SK-MEL-5 (cell line): ENCODE data around the gene STX8. TPM values are rescaled to one million over a fixed set of nuclear protein-coding genes. Genes with fewer than 3 reads are reported as not detected.
A peak's percentile ranks its signal among the peaks of the same experiment; 100 is the strongest.
"Not testable (repeated sequence)": the region's sequence is repeated elsewhere in the genome, so short reads cannot be mapped to it uniquely, and the experiment has no call there.

ENCODE experiments used
- DNase-seq: peaks from one replicate; pipeline ENCODE4 v3.0.0-alpha.2; 2016; ENCODE audit warnings: low read depth, low spot score
- in situ Hi-C: cut with HindIII; loops from 2 replicates; pipeline ENCODE4 v1.10.0; 2016; ENCODE audit warnings: low sequenced_read_pairs, high pct_unique_total_duplicates, low pct_unique_long_range_greater_than_20kb
- polyA plus RNA-seq, 2 experiments: library from polyadenylated mRNA; depleted of rRNA; stranded (reverse); fragments of >200 nt; gene quantifications; 2 replicates each; pipeline ENCODE4 v1.2.3, GENCODE V29; 2015
- total RNA-seq: library from RNA; depleted of rRNA; stranded (reverse); fragments of >200 nt; shearing (Covaris generic); gene quantifications from 2 replicates; pipeline ENCODE4 v1.2.3, GENCODE V29; 2014; rRNA removed

The STX8 gene, protein sequence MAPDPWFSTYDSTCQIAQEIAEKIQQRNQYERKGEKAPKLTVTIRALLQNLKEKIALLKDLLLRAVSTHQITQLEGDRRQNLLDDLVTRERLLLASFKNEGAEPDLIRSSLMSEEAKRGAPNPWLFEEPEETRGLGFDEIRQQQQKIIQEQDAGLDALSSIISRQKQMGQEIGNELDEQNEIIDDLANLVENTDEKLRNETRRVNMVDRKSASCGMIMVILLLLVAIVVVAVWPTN
- total RNA-seq = 128 and 138 TPM in 2 replicates
- polyA plus RNA-seq (2015; cell fraction: cytosol; rRNA removed) = 45.4 and 58.5 TPM in 2 replicates
- polyA plus RNA-seq (2015; cell fraction: nucleus; rRNA removed) = 7.9 and 22.7 TPM in 2 replicates

DNA sequence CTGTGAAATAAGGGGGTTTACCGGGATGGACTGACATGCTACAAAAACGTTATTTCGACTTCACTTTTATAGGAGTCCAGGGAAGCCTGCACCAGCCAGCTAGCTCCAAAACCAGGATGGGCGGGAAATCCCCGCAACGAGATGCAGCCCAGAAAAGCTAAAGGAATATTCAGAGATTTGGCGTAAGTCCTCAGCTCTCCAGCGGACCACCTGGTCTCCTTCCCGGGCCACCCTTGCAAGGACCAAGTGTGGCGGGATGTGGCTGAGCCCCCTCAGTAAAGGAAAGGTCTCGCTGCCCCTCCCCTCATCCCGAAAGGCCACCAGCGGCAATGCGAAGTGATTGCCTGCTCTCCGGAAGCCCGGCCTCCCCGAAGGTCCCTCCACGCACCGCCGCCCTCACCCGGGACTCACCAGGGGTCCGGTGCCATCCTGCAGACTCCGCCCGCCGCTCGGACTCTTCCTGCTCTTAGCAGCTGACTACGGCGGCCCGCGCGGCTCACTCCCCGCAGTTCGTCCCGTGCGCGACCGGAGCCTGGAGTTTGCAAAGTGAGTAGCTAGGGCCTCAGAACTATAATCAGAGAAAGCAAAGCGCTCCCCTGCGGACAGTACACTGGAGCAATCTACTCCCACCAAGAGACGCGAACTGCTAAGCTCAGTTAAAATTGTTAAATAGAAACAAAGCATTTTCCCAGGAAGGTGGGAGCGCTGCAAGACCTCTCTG lies at the start of gene STX8:
Gene STX8, minus strand, starts transcription at position 440 of the 721 bp plus-strand sequence. Its CDS starts 12 bp downstream, at position 428.
- DNase-seq = peak; percentile 87
- in situ Hi-C loops = no loop called here

DNA sequence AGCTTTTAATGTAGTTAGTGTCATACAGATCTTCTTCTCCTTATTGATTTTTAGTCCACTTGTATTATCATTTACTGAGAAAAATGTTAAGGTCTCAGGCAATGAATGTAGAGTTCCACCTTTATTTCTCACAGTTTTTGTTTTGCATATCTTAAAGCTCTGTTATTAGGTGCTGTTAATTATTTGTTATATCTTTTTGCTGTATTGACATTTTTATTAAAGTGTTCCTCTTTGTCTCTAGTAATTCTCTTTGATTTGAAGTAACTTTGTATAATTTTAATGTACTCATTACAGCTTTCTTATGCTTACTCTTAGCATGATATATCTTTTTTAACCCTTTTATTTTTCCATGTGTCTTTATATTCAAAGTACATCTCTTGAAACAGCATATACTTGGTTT lies 47.3 kb upstream of the STX8 start:
- in situ Hi-C loops = no loop called here
- DNase-seq = no peak

DNA sequence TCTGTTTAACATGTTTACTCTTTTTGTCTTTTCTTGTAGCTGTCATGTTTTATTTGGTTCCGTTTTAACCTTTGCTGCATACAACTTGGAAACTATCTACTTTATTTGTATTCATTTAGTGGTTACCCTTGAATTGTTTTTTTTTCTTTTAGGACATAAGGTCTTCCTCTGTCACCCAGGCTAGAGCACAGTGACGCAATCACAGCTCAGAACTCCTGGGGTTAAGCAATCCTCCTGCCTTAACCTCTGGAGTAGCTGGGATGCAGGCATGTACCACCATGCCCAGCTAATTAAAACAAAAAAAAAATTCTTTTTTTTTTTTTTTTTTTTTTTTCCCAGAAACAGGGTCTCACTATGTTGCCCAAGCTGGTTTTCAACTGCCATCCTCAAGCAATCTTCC lies 39.9 kb upstream of the STX8 start:
- in situ Hi-C loops = no loop called here
- no peak for DNase-seq

DNA sequence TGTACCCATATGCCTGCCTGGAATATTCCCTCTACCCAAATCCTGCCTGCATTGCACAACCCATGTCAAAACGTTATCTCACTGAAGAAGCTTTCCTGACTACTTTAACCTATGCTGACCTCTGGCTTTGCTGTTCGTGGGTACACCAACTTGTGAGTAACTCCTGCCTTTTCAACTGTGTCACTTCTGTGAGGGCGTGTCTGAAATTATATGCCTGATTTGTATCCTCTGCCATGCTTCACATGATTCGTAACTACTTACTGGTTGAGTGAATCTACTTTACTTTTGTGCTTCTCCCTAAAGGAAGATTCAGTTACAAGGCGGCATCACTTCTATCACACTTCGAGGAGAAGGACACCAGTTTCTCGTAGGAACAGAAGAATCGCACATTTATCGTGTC lies 36.4 kb upstream of the STX8 start:
- in situ Hi-C loops = no loop called here
- no peak for DNase-seq

DNA sequence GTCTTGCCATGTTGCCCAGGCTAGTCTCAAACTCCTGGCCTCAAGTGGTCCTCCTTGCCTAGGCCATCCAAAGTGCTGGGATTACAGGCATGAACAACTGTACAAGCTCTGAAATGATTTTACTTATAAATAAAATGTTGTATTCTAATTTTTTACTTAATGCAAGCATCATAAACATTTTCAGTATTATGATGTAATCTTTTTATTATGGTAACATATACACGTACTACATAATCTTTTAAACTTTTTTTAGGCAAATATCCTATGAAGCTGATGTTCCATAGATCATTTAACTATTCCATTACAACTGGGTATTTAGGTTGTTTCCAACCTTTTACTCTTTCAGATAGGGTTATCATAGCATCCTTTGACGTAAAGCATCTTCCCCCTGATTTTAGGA lies 35.9 kb upstream of the STX8 start:
- no peak for DNase-seq
- in situ Hi-C loops = no loop called here

DNA sequence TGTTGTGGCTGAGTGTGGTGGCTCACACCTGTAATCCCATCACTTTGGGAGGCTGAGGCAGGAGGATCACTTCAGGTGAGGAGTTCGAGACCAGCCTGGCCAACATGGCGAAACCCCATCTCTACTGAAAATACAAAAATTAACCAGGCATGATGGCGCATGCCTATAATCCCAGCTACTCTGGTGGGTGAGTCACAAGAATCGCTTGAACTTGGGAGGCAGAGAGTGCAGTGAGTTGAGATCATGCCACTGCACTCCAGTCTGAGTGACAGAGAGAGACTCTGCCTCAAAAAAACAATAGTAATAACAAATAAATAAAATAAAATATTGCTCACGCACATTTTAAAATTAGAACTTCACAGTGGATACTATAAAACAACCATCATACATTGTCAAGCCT lies 31.4 kb upstream of the STX8 start:
- DNase-seq, in situ Hi-C loops: not testable (repeated sequence)

DNA sequence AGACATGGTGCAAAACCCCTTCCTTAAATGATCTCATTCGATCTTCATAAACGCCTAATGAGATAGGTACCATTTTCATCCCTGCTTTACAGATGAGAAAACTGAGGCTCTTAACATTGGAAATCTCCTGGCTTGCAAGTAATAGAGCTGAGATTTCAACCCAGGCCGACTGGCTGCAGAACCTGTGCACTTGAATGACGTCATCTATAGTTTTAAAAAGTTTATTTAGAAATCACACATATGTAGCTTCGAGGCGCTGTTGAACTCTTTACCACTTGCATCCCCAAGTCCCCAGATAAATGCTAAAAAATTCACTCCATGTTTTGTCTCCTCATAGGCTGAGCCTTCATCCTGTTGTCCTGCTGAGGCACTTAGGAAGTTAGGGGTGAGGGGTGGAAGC lies 30.8 kb upstream of the STX8 start:
- in situ Hi-C loops = no loop called here
- DNase-seq = no peak

DNA sequence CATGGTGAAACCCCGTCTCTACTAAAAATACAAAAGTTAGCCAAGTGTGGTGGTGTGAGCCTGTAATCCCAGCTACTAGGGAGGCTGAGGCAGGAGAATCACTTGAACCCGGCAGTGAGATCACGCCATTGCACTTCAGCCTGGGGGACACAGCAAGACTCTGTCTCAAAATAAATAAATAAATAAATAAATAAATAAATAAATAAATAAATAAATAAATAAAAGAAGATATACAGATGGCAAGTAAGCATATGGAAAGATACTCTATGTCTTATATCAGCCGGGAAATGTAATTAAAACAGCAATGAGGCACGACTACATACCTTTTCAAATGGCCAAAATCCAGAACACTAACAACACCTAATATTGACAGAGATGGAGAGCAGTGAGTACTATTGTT lies 29.0 kb upstream of the STX8 start:
- DNase-seq, in situ Hi-C loops: not testable (repeated sequence)

DNA sequence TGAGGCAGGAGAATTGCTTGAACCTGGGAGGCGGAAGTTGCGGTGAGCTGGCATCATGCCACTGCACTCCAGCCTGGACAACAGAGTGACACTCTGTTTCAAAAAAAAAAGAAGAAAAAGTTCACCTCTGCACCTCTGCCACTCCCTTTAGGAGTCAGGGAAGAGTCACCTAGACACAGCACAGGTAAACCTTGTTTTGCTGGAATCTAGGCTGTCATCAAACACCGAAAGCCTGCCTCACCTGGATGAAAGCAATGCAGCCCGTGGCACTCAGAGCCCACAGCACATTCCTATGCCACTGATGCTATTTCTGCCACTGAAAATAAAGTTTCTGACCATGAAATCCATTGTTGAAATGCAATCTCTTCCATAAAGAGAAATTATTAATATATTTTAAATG lies 23.0 kb upstream of the STX8 start:
- no peak for DNase-seq

DNA sequence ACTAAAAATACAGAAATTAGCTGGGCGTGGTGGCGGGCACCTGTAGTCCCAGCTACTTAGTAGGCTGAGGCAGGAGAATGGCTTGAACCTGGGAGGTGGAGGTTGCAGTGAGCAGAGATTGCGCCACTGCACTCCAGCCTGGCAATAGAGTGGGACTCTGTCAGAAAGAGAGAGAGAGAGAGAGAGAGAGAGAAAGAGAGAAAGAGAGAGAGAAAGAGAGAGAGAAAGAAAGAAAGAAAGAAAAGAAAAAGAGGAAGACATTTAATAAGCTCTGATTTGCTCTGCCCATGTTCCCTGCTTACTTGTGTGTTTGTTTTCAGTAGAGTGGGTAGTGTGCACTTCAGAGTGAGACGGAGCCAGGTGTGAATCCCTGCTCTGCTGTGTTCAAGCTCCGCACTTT lies 22.0 kb upstream of the STX8 start:
- in situ Hi-C loops = not testable (repeated sequence)

More for the DNA sequence above, 23.0 kb upstream of the STX8 start:
- in situ Hi-C loops = no loop called here

DNA sequence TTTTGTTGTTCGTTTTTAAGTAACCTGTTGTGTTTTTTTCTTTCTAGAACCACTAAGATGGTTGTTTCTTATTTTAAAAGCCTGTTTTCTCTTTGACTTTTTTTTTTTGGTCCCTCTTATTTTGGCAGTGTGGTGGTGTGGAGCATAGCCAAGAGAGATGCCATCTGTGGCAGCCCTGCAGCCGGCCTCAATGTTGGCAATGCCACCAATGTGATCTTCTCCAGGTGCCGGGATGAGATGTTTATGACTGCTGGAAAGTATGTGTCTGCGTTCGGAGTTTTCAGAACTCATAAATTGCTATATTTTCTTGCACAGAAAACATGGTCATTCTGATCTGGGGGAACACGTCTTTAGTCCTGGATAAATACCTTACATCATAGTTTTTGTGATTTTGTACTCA lies 18.4 kb upstream of the STX8 start:
- in situ Hi-C loops = no loop called here
- no peak for DNase-seq

More for the DNA sequence above, 22.0 kb upstream of the STX8 start:
- DNase-seq = not testable (repeated sequence)

DNA sequence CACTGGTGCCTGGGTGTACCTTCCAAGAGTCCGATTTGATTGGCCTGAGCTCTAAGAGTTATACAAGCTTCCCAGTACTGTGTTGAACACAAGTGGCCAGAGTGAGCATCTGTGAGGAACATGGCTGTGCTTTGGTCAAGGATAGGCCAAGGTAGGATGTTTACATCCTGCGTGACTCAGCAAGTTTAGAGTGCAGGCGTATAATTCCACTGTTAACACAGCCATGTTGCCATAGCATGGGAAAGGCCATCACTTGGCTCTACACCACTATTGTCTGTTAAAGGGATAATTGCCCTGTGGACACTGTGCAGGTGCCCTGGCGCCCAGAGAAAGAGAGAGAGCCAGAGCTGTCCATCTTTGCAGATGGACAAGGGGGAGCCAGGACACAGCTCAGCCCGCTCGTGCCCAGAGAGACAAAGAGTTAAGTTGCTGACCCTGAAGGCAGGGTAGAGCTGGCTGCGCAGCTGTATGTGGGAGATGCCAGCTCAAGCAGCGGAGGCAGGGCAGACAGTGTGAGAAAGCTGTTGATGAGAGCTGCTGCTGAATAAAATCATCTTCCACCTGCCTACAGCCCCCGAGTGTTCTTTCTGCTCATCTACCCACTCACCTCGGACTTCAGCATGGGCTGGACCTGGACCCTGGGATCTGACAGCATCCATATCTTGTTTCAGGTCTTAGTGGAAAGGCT lies 12.5 kb upstream of the STX8 start:
- DNase-seq = no peak
- in situ Hi-C loops = no loop called here

DNA sequence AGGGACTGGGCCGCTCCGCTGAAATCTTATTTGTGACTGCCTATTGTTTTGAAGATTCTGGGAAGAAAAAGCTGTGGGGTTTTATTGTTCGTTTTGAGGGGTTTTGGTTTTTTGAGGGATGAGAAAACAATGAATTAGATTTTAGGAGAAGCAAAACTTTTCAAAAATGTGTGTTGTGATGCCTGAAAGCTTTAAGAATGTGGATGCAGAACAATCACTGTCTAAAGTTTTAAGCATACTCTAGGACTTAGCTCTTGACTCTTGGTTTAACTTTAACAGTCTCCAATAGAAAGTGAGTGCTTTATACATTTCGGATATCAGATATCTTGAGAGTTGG lies 1.7 kb upstream of the STX8 start:
- in situ Hi-C loops = no loop called here
- DNase-seq = no peak

DNA sequence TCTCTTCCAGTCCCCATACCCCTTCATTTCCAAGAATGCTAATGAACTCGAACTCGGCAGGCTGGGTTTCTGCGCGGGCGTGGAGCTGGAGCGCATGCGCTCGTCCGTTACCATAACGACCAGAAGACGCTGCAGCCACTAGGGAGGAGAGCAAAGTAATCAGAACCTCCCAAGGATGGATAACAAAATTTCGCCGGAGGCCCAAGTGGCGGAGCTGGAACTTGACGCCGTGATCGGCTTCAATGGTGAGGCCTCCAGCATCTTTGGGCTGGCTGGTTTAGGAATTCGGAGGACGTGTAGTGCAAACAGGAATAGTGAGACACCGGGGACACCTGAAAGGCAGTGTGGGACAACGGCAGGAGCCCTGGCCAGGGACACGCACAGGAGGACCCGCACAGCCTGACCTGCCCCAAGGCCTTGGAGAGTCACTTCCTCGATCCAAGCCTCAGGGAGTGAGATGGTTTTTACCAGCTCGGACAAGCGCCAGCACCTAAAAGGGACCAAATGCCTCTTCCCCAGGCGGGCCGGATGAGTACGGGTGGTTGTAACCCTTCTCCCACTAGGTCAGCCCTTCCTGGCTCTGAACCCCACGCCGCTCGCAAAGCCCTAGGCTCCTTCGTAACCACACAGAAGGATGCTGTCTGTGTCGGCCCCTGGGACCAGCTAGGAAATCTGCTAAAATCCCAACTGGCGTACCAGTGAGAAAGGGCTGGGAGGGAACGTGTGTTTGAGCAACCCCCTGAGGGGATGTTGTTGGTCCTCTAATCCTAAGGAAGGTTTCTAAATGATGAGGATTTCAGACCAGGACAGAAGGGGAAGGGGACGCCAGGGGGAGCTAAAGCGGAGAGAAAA lies 1.1 kb upstream of the STX8 start, which contains the start of gene CFAP52:
Gene CFAP52, plus strand, starts transcription at position 122 of the 852 bp plus-strand sequence. Its CDS starts 54 bp downstream, at position 176.
- DNase-seq = peak; percentile 82
- in situ Hi-C loops = no loop called here

DNA sequence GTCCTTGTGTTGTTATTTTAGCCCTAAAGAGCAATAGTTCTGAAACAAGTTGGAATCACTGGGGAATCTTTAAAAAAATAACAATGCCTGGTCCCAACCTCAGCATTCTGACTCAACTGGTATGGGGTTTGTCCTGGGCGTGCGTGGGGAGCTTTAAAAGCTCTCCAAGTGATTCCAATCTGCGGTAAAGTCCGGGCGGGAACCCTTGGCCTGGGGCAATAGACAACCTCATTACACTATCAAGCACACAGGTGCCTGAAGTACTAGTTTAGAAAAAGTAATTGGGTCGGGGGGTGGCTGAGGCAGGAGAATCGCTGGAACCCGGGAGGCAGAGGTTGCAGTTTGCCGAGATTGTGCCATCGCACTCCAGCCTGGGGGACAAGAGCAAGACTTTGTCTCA lies 4.4 kb downstream of the STX8 start:
- DNase-seq = no peak
- in situ Hi-C loops = no loop called here

DNA sequence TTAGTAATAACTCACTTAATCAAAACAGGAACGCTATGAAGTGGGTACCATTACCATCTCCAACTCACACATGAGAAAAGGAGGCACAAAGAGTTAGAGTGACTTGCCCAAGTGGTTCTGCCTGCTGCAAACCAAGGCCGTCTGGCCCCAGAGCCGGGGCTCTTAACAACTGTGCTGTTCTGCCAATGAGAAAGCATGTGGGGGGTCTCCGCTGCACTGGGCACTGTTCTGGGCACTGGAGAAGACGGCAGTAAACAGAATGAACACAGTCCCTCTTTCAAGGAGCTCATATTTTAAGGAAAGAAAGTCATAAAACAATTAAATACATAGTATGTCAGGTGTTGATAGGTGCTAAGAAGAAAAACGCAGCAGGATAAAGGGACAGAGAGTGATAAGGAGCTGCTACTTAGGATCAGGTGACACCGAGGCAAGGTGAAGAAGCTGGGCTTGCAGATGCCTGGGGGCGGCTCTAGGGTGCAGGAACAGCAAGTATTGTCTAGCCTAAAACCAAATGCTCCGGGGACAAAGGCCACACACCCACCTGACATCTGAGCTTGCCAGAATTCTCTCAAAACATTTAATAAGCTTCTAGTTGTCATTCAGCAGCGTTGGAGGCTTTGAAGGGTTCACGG lies 6.5 kb downstream of the STX8 start:
- DNase-seq = no peak
- in situ Hi-C loops = no loop called here

DNA sequence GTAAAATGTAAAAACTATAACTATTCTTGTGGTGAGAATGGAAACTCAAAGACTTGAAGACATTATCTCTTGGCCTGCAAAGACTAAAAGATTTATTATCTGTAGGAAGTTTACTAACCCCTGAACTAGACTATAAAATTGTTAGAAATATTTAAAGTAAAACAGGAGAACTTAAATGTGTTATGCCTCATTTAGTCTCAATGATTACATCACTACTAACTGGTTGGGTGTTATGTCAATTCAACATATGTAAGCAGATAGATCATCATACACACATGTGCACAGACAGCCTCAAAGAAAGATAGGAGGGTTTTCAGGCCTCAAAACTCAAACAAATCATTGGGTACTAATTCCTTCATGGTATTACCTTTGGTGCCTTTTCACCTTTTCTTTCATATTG lies 7.6 kb downstream of the STX8 start:
- in situ Hi-C loops = no loop called here

More for the DNA sequence above, 7.6 kb downstream of the STX8 start:
- DNase-seq = no peak
